HCT116 (cell line): ENCODE results near the gene PSMD5.

Source experiments
- CTCF ChIP-seq, 3 experiments: fragments of 200-600 bp in 1 of 3; sonication (generic) in 1 of 3; IDR thresholded peaks in 2 of 3; conservative IDR thresholded peaks in 1 of 3; 2 replicates each; pipeline ENCODE4 v1.5.1; 2012 to 2017; ENCODE audit warnings: low read depth in 2 of 3, low read length in 2 of 3, antibody characterized with exemption in 1 of 3, borderline replicate concordance in 1 of 3, control low read depth in 1 of 3, mild to moderate bottlenecking in 1 of 3, mixed read lengths in 1 of 3, mixed run types in 1 of 3, moderate library complexity in 1 of 3; ENCODE audit not compliant: insufficient read depth in 1 of 3
- EGR1 ChIP-seq: IDR thresholded peaks from 2 replicates; pipeline ENCODE4 v1.6.1; 2012; ENCODE audit warnings: low read depth
- EZH2phosphoT487 ChIP-seq: fragments of 200-600 bp; IDR thresholded peaks from 2 replicates; pipeline ENCODE4 v1.6.1; 2018; ENCODE audit warnings: antibody characterized with exemption, borderline replicate concordance
- FOSL1 ChIP-seq: IDR thresholded peaks from 2 replicates; pipeline ENCODE4 v1.6.1; 2012; ENCODE audit warnings: low read depth
- JUND ChIP-seq: IDR thresholded peaks from 2 replicates; pipeline ENCODE4 v1.6.1; 2012
- POLR2AphosphoS5 ChIP-seq: IDR thresholded peaks from 2 replicates; pipeline ENCODE4 v1.6.1; 2011; ENCODE audit warnings: mild to moderate bottlenecking, low read depth, low read length, moderate library complexity
- RAD21 ChIP-seq: IDR thresholded peaks from 2 replicates; pipeline ENCODE4 v1.6.1; 2012; ENCODE audit warnings: low read depth, mild to moderate bottlenecking
- ZBTB33 ChIP-seq: IDR thresholded peaks from 2 replicates; pipeline ENCODE4 v1.6.1; 2011; ENCODE audit warnings: mild to moderate bottlenecking, low read length, moderate library complexity; ENCODE audit not compliant: insufficient replicate concordance; ENCODE audit errors: extremely low read depth
- ZFX ChIP-seq: fragments of 450-650 bp; IDR thresholded peaks from 2 replicates; pipeline ENCODE4 v1.6.1; 2017
- TF ChIP-seq, protein P1 (sequence below): IDR thresholded peaks from 2 replicates; pipeline ENCODE4 v1.6.1; 2012

- no peak for TF ChIP-seq JUND
- TF ChIP-seq POLR2AphosphoS5 = no peak
- TF ChIP-seq CTCF (IDR thresholded peaks at IDR 0.05 in 2 of 3, conservative IDR thresholded peaks at IDR 0.05 in 1 of 3; ENCODE audit: borderline replicate concordance in 1 of 3, insufficient read depth in 1 of 3, low read depth in 2 of 3, low read length in 2 of 3) = no peak
- no peak for TF ChIP-seq ZFX
- no peak for TF ChIP-seq FOSL1
- no peak for TF ChIP-seq EGR1
- TF ChIP-seq ZBTB33 = no peak
- TF ChIP-seq, protein P1, sequence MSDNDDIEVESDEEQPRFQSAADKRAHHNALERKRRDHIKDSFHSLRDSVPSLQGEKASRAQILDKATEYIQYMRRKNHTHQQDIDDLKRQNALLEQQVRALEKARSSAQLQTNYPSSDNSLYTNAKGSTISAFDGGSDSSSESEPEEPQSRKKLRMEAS = no peak
- TF ChIP-seq EZH2phosphoT487 = no peak
- TF ChIP-seq RAD21 = no peak
Observed at GRCh38 chr9:120780367-120780766, 62.4 kb downstream of the PSMD5 start.
